SHP77 (cell line): Measurements from ENCODE around the gene RNF144B.
"Not testable (repeated sequence)": the region's sequence is repeated elsewhere in the genome, so short reads cannot be mapped to it uniquely, and the experiment has no call there.

Source experiments
- DNase-seq, 2 experiments: peaks; one replicate each; lab custom pipeline; 2025; lab: John Stamatoyannopoulos, UW

The RNF144B gene

DNA sequence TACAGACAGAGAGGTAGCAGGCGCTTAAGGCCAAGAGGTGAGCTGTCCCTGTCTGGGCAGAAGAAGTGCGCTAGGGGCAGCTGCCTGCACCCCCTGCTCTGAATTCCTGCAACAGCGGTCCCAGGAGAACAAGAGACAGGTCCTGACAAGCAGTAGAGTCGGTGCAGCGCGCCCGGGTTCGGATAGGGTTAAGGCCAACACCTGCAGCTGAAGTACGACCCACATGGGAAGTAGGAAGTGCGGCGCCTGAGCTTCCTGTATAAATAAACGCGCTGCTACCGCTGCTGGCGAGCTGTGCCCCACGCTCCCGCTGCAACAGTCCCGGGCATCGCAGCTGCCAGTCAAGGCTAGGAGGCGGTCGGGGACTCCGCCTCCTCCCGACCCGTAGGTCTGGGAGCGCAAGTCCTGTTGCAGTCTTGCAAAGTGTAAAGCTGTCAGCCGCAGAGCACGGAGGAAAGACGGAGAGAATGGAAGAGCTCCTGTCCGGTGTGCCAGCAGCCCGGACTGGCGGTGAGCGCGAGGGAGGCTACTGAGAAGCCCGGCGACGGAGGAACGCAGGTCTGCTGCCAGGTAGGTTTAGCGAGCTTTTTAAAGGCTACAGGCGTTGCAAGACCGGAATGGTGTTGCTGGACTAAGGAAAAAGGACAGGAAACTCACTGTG is at the start of gene RNF144B:
TSS of gene RNF144B (plus strand) at position 290 of the 661 bp plus-strand sequence. CDS start 12,185 bp downstream, outside the sequence.
- peak; percentile 82 to 92 for DNase-seq

DNA sequence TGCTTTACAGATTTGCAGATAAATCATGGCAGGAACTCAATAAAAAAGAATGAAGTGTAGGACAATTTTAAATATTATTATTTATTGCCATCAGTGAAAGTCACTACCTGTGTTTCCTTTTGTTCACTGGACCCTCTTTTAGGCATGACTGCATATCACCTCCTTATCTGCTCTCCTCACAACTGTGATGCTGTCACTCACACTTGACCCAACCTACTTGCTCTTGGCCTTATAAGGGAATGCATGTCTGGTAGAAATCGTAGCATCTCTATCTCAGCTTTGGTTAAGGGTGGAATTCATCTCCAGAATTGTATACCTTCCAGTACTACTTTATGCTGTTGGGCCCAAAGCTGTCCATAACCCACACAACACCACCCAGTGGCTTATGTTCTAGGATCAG is 47.6 kb upstream of the RNF144B start:
- no peak for DNase-seq

GRCh38 chr6:18340781-18341551 is 46.2 kb upstream of the RNF144B start:
- DNase-seq = no peak

DNA sequence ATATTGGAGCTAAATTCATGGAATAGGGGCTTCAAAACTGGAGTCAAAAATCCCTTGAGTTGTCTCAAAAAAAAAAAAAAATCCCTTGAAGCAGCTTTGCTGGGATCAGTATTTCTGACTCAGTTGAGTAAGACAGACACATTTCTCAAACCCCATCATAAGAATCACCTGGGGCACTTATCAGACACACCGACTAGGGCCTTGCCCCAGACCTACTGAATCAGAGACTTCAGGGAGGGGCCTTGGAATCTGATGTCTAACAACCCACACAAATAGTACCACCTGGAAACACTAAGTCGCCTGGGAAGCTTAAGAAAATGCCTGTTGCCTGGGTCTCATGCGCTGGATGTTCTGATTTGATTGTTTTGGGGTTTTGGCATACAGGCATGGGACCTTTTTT is 44.9 kb upstream of the RNF144B start:
- no peak for DNase-seq

DNA sequence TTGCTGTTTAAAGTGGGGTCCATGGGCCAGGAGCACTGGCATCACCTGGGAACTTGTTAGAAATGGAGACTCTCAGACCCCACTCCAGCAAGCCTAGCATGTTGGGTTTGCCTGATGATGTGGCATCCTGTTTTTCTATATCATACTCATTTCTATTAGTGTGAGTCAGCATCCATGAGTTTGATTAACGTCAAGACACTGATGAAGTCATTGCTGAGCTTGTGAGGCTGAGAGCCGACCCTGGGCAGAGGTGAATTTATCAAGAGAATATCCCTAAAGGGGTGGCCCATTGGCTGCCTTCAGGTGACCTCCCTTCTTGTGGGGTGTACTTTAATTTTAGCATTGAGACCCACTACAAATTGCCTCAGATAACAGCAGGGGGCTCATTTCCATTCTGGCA is 43.4 kb upstream of the RNF144B start:
- no peak for DNase-seq

DNA sequence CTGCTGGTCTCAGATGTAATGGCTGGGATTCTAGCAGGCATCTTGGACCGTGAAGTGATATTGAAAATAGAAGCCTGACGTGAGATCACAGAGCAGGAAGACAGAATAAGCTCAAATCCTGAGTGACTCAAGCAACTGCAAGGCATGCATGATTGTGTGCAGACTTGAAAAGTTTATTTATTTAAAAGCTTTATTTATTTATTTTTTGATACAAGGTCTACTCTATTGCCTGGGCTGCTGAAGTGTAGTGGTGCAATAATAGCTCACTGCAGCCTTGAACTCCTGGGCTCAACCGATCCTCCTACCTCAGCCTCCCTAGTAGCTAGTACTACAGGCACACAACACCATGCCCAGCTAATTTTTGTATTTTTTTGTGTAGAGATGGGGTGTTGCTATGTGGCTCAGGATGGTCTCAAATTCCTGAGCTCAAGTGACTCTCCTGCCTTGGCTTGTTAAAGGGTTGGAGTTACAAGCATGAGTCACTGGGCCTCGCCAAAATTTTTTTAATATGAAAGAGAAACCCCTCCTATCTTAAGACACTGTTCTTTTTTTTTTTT is 40.1 kb upstream of the RNF144B start:
- DNase-seq = no peak

DNA sequence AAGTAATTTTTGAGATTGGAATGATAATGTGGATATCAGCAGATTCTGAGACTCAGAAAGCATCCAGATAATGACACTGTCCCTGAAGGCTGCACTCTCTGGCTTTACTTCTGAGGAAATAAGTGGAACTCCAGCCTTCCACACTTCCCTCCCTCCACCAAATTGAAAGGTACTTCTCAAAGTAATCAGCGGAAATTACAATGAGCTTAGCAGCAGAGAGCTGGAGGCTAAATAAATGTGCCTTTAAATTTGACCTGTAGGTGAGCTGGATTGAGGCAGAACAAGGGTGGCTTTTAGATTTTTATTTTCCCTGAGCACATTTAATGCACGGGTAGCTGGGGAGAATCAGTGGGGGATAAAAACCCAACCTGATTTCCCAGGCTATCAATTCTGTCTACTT is 39.3 kb upstream of the RNF144B start:
- no peak for DNase-seq

DNA sequence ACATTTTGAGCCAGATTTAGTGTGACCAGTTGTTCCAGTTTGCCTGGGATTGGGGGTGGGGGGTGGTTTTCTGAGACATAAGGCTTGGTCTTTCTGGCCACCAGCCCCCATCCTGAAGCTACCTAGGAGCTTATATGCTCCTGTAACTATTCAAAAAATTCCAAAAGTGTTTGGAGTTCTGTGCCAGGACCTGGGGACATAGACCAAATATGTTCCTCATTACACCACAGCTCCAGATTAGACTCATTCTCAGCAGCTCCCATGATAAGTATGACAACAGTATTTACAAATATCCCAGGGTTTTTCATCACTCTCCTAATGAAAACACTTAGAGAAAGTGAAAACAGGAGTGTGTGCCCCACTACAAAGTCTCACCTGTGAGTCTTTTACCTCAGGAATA is 37.8 kb upstream of the RNF144B start:
- DNase-seq = no peak

- no peak for DNase-seq
These were observed 36.9 kb upstream of the RNF144B start for GRCh38 chr6:18350271-18350670.

GRCh38 chr6:18350712-18351111 is 36.4 kb upstream of the RNF144B start:
- no peak for DNase-seq

GRCh38 chr6:18352001-18352400 is 35.1 kb upstream of the RNF144B start:
- no peak for DNase-seq

DNA sequence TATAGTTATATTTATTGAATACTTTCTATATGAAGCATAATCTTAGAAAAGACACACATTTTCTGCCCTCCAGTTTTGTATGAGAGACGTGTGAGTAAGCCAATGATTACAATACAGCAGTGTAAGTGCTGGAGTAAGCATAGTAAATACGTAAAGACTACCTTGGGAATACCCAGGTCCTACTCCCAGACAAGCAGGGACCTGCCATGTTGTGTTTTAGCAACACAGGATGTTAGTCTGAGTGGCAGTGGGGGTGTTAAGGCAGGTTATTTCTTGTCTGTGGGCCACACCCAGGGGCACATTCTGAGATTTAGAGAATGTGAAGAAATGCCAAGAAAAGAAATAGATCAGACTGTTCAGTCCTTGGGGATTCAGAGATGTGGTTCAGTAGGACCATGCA is 34.3 kb upstream of the RNF144B start:
- DNase-seq = no peak

- no peak for DNase-seq
These were observed 33.9 kb upstream of the RNF144B start for GRCh38 chr6:18353251-18353650.

DNA sequence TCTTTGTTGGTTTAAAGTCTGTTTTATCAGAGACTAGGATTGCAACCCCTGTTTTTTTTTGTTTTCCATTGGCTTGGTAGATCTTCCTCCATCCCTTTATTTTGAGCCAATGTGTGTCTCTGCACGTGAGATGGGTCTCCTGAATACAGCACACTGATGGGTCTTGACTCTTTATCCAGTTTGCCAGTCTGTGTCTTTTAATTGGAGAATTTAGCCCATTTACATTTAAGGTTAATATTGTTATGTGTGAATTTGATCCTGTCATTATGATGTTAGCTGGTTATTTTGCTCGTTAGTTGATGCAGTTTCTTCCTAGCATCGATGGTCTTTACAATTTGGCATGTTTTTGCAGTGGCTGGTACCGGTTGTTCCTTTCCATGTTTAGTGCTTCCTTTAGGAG is 29.6 kb upstream of the RNF144B start:
- not testable (repeated sequence) for DNase-seq

- no peak for DNase-seq
These were observed 27.8 kb upstream of the RNF144B start for GRCh38 chr6:18359237-18359885.

GRCh38 chr6:18360188-18360587 is 27.0 kb upstream of the RNF144B start:
- DNase-seq = no peak

DNA sequence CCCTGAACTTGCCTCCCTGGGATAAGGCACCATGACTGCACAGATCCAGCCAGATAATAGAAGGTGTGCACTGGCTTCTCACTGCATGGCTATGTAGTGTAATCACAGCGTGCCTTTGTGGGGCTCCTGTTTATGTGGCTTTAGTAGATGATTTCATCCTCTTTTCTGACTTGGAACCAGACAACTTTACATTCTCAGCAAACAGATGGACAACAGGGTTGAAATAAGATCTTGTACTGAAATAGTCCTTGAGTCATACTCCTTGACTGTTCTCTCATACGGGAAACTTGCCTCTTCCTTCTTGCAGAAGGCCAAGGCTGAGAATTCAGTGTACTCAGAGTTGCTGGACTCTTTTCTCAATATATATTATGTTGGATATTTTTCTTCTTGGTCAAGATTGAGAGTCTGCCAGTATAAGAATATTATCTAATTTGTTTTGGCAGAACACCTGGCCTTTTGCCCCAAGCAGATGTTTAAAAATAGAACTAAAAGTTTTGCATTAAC is 25.0 kb upstream of the RNF144B start:
- no peak for DNase-seq

DNA sequence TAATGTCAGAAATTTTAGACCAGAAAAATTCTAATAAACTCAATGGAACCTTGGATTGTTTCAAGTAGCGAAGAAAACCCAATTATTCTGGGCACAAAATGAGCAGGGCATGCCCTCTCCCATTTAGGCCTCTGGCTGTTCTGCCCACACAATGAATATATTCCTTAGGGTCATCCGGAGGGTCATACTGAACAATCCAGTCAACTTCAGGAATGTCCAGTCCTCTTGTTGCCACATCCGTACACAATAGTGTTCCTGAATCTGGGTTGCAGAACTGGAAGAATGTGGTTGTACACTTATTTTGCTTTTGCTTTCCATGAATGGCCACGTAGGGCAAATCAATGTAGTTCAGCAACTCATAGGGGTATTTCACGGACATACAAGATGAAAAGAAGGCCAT is 23.4 kb upstream of the RNF144B start:
- DNase-seq = no peak

DNA sequence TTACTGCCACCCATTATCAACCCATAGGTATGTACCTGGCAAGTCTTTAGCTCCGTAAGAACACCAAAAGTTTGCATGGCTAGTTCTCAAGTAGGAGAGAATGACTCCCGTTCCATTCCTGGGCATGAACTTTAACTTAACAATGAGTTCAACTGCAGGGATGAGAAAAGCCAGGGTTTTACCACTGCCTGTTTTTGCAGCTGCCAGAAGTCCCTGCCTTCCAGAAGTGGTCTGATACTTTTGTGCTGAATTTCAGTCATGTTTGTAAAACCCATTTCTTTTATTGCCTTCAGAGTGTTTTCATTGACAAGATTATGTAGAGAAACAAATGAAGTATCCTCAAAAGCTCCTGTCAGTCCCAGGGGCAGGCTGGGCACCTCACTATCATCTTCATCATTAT is 22.6 kb upstream of the RNF144B start:
- DNase-seq = not testable (repeated sequence)

DNA sequence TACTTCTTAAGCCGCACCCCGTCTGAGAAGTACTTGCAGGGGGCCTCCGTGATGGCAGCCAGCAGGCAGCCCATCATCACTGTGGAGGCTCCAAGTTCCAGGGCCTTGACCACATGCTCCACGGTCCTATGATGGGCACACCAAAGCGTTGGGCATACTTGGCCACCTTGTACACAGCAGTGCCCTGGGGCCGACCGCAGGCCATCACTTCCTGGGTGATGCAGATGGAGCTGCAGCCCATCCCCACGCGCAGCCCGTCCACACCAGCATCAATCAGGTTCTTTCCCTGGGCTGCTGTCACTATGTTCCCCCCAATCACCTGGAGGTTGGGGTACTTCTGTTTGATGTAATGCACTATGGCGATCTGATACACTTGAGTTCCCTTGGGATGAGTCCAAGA is 19.8 kb upstream of the RNF144B start:
- DNase-seq = no peak

DNA sequence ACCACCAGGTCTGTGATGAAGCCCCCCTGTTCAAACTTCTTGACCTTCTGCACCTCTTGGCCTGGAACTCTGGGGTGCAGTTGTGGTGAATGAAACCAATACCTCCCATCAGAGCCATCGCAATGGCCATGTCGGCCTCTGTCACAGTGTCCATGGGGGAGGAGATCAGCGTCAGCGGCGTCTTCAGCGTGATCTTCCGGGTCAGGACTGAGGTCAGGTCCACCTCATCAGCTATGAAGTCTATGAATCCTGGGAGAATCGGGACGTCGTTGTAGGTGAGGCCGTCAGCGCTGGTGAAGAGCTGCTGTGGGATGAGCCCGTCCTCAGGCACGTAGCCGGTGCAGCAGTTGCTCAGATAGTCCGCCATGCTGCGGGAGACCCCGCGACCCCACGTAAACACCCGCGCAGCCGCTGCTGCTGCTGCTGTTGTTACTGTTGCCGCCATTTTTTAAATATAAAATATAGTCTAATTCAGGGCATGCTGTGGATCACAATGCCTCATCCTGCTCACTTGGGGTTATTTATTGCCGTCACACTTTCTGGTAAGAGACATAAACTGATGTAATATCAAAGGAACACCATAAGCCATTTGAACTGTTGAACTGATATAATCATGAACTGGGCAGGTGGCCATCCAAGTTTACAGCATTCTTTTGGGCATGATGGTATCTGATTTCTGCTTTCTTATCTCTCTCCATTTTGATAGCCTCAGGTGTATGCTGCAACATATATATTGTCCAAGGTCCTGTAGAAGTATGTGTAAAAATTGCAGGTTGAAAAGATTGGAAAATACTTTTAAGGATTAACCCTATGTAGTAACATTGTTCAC is 18.7 kb upstream of the RNF144B start:
- DNase-seq = no peak

DNA sequence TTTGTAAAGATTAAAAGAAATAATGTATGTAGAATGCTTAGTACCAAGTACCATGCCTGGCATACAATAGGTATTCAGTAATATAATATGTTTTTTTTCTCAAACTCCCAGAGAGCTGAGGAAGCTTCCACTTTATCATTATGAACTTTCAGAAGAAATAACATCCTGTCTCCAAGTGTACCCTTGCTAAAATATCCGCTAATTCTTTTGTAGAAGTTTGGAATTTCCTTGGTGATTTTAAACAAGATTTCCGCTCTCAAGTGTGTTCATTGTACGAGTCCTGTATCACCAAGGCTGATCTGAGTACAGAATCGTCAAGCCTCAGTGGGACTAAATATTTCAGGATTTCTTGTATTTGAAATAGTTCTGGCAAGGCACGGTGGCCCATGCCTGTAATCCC is 16.1 kb upstream of the RNF144B start:
- no peak for DNase-seq
